RCC 7860 (cell line): ENCODE results near the gene GRAPL.
A peak's percentile ranks its signal among the peaks of the same experiment; 100 is the strongest.
"Not testable (repeated sequence)": the region's sequence is repeated elsewhere in the genome, so short reads cannot be mapped to it uniquely, and the experiment has no call there.

ENCODE experiments used
- DNase-seq: peaks from one replicate; pipeline ENCODE4 v3.0.0-alpha.2; 2015; ENCODE audit warnings: low spot score
- FAIRE-seq: peaks from 2 replicates; lab custom pipeline; 2012; peaks lifted over from hg19 to GRCh38; lab: Jason Lieb, UNC

Gene GRAPL

GRCh38 chr17:19127148-19127980 is at the start of gene GRAPL:
Gene GRAPL (plus strand): TSS chr17:19127589. CDS start chr17:19127620, 31 bp downstream.
- not testable (repeated sequence) for DNase-seq, FAIRE-seq

GRCh38 chr17:19088804-19089685 is 38.3 kb upstream of the GRAPL start:
- not testable (repeated sequence) for DNase-seq, FAIRE-seq

- not testable (repeated sequence) for DNase-seq
- peak; percentile 64 for FAIRE-seq
Observed at GRCh38 chr17:19090058-19090772, 37.2 kb upstream of the GRAPL start.

- peak; percentile 81 for FAIRE-seq
- peak; percentile 16 for DNase-seq
Observed at GRCh38 chr17:19092737-19093683, 34.4 kb upstream of the GRAPL start.

- DNase-seq, FAIRE-seq: not testable (repeated sequence)
Observed at GRCh38 chr17:19093684-19094438, 33.5 kb upstream of the GRAPL start.

- not testable (repeated sequence) for FAIRE-seq, DNase-seq
Observed at GRCh38 chr17:19108517-19108916, 18.9 kb upstream of the GRAPL start.

- not testable (repeated sequence) for FAIRE-seq, DNase-seq
Observed at GRCh38 chr17:19110189-19111097, 16.9 kb upstream of the GRAPL start.

GRCh38 chr17:19111111-19111711 is 16.2 kb upstream of the GRAPL start:
- DNase-seq, result peak; percentile 1
- not testable (repeated sequence) for FAIRE-seq

GRCh38 chr17:19111801-19112458 is 15.5 kb upstream of the GRAPL start:
- DNase-seq (peak; percentile 76), FAIRE-seq (peak; percentile 76)

- FAIRE-seq, result not testable (repeated sequence)
- DNase-seq, result peak; percentile 50
Observed at GRCh38 chr17:19112459-19112826, 14.9 kb upstream of the GRAPL start.

- not testable (repeated sequence) for DNase-seq, FAIRE-seq
Observed at GRCh38 chr17:19118695-19119094, 8.7 kb upstream of the GRAPL start.

GRCh38 chr17:19125289-19125688 is 2.1 kb upstream of the GRAPL start:
- not testable (repeated sequence) for DNase-seq, FAIRE-seq

- FAIRE-seq, DNase-seq: not testable (repeated sequence)
Observed at GRCh38 chr17:19129500-19129899, 2.1 kb downstream of the GRAPL start.

- not testable (repeated sequence) for FAIRE-seq
Observed at GRCh38 chr17:19131108-19131507, 3.7 kb downstream of the GRAPL start.

GRCh38 chr17:19131772-19132171 is 4.4 kb downstream of the GRAPL start:
- not testable (repeated sequence) for FAIRE-seq, DNase-seq

More at GRCh38 chr17:19131108-19131507, 3.7 kb downstream of the GRAPL start:
- not testable (repeated sequence) for DNase-seq

GRCh38 chr17:19133793-19134192 is 6.4 kb downstream of the GRAPL start:
- DNase-seq, FAIRE-seq: not testable (repeated sequence)

GRCh38 chr17:19135391-19135790 is 8.0 kb downstream of the GRAPL start:
- not testable (repeated sequence) for FAIRE-seq

More at GRCh38 chr17:19135391-19135790, 8.0 kb downstream of the GRAPL start:
- not testable (repeated sequence) for DNase-seq
